Trophoblast cell (in vitro differentiated cells and primary cell): Measurements from ENCODE around the gene PCOLCE2.

Experiments
- DNase-seq, 2 donors: peaks; one replicate each; pipeline ENCODE4 v3.0.0-alpha.2; 2016
- H2AFZ ChIP-seq: 2 replicates; pipeline ENCODE4 v1.6.1; 2013; ENCODE audit warnings: low read length, moderate library complexity, mild to moderate bottlenecking; ENCODE audit not compliant: insufficient read depth, poor library complexity
- H2AK5ac ChIP-seq: 2 replicates; pipeline ENCODE4 v1.6.1; 2013; ENCODE audit warnings: mild to moderate bottlenecking, low read length
- H2BK120ac ChIP-seq: 2 replicates; pipeline ENCODE4 v1.6.1; 2013; ENCODE audit warnings: low read length, mild to moderate bottlenecking, moderate library complexity; ENCODE audit not compliant: insufficient read depth, poor library complexity
- H2BK12ac ChIP-seq: 2 replicates; pipeline ENCODE4 v1.6.1; 2013; ENCODE audit warnings: mild to moderate bottlenecking, low read length, moderate library complexity
- H2BK5ac ChIP-seq: 2 replicates; pipeline ENCODE4 v1.6.1; 2013; ENCODE audit warnings: low read length, low read depth, moderate library complexity, mild to moderate bottlenecking; ENCODE audit not compliant: poor library complexity
- H3K14ac ChIP-seq: 2 replicates; pipeline ENCODE4 v1.6.1; 2013; ENCODE audit warnings: mild to moderate bottlenecking, low read length
- H3K18ac ChIP-seq: 2 replicates; pipeline ENCODE4 v1.6.1; 2013; ENCODE audit warnings: mild to moderate bottlenecking, low read length
- H3K23ac ChIP-seq: 2 replicates; pipeline ENCODE4 v1.6.1; 2013; ENCODE audit warnings: low read length
- H3K27ac ChIP-seq: 2 replicates; pipeline ENCODE4 v1.5.1; 2013; ENCODE audit warnings: low read depth, mild to moderate bottlenecking, inconsistent platforms, low read length, moderate library complexity
- H3K27me3 ChIP-seq: 2 replicates; pipeline ENCODE4 v1.6.1; 2013; ENCODE audit warnings: inconsistent platforms, mild to moderate bottlenecking, low read length, moderate library complexity; ENCODE audit not compliant: insufficient read depth
- H3K36me3 ChIP-seq, 2 experiments: 1 replicate in 1 of 2; 2 replicates in 1 of 2; pipeline ENCODE4 v1.6.1; 2013; ENCODE audit warnings: low read length in 2 of 2, mild to moderate bottlenecking in 2 of 2, moderate library complexity in 1 of 2; ENCODE audit not compliant: insufficient read depth in 2 of 2, control insufficient read depth in 1 of 2
- H3K4ac ChIP-seq: 2 replicates; pipeline ENCODE4 v1.6.1; 2013; ENCODE audit warnings: low read depth, mild to moderate bottlenecking, low read length, moderate library complexity
- H3K4me1 ChIP-seq, 2 experiments: 1 replicate in 1 of 2; 2 replicates in 1 of 2; pipeline ENCODE4 v1.6.1; 2013; ENCODE audit warnings: low read length in 2 of 2, mild to moderate bottlenecking in 2 of 2, moderate library complexity in 1 of 2; ENCODE audit not compliant: insufficient read depth in 2 of 2, control insufficient read depth in 1 of 2
- H3K4me2 ChIP-seq: 2 replicates; pipeline ENCODE4 v1.6.1; 2013; ENCODE audit warnings: inconsistent platforms, mild to moderate bottlenecking, low read length, moderate library complexity
- H3K4me3 ChIP-seq: 2 replicates; pipeline ENCODE4 v1.5.1; 2013; ENCODE audit warnings: mild to moderate bottlenecking, low read depth, low read length, inconsistent platforms
- H3K79me1 ChIP-seq: one replicate; pipeline ENCODE4 v1.6.1; 2013; ENCODE audit warnings: low read length
- H3K79me2 ChIP-seq: 2 replicates; pipeline ENCODE4 v1.6.1; 2013; ENCODE audit warnings: low read length, mild to moderate bottlenecking; ENCODE audit not compliant: control insufficient read depth, insufficient read depth, poor library complexity
- H3K9ac ChIP-seq: 2 replicates; pipeline ENCODE4 v1.6.1; 2013; ENCODE audit warnings: mild to moderate bottlenecking, low read length
- H3K9me3 ChIP-seq: 2 replicates; pipeline ENCODE4 v1.6.1; 2013; ENCODE audit warnings: low read depth, mild to moderate bottlenecking, control low read depth, inconsistent platforms, low read length; ENCODE audit not compliant: insufficient read depth
- H4K12ac ChIP-seq: 2 replicates; pipeline ENCODE4 v1.6.1; 2013; ENCODE audit warnings: low read depth, mild to moderate bottlenecking, low read length, moderate library complexity
- H4K8ac ChIP-seq: 2 replicates; pipeline ENCODE4 v1.6.1; 2013; ENCODE audit warnings: low read depth, mild to moderate bottlenecking, low read length, moderate library complexity
- H4K91ac ChIP-seq: one replicate; pipeline ENCODE4 v1.6.1; 2013; ENCODE audit warnings: low read depth, mild to moderate bottlenecking, low read length, moderate library complexity
- WGBS: extraction: QIAGEN DNeasy Blood & Tissue Kit; methylation state at CpG from one replicate; pipeline ENCODE4 v1.1.7; 2013; ENCODE audit warnings: missing lambda C conversion rate; ENCODE audit not compliant: insufficient read length, insufficient coverage; ENCODE audit errors: extremely low coverage; 5-methylcytosine and 5-hydroxymethylcytosine counted together

PCOLCE2 gene

GRCh38 chr3:142809259-142809658 is 79.6 kb downstream of the PCOLCE2 start:
- no peaks in the 10 kb centered on the region for H3K79me2 ChIP-seq
- no peak overlapping the region for H3K4ac ChIP-seq
- H3K27ac ChIP-seq, result no peak overlapping the region
- H3K23ac ChIP-seq, result no peak overlapping the region
- WGBS, result no CpG with 5 or more reads among the region's 3 CpGs
- peaks cover 0 to 6% of the 10 kb centered on the region in 2 experiments for H3K36me3 ChIP-seq
- H2BK5ac ChIP-seq, result no peak overlapping the region
- H4K12ac ChIP-seq, result no peak overlapping the region
- H4K8ac ChIP-seq, result no peak overlapping the region
- H3K79me1 ChIP-seq, result no peaks in the 10 kb centered on the region
- H3K4me2 ChIP-seq, result no peak overlapping the region
- H3K4me3 ChIP-seq, result no peak overlapping the region
- DNase-seq, result no peak
- H4K91ac ChIP-seq, result no peak overlapping the region
- no peak overlapping the region for H3K18ac ChIP-seq
- H3K9me3 ChIP-seq, result no peaks in the 10 kb centered on the region
- H2BK120ac ChIP-seq, result no peak overlapping the region
- no peak overlapping the region for H2AFZ ChIP-seq
- no peaks in the 10 kb centered on the region for H3K4me1 ChIP-seq
- no peak overlapping the region for H3K14ac ChIP-seq
- no peak overlapping the region for H2AK5ac ChIP-seq
- H3K27me3 ChIP-seq, result no peaks in the 10 kb centered on the region
- no peak overlapping the region for H2BK12ac ChIP-seq
- H3K9ac ChIP-seq, result no peak overlapping the region

- peak; percentile 41 to 83 for DNase-seq
- no peak overlapping the region for H3K9ac ChIP-seq
- H3K4me3 ChIP-seq, result no peak overlapping the region
- peaks cover 0 to 6% of the 10 kb centered on the region in 2 experiments for H3K36me3 ChIP-seq
- H2BK120ac ChIP-seq, result no peak overlapping the region
- no peak overlapping the region for H4K8ac ChIP-seq
- H3K9me3 ChIP-seq, result no peaks in the 10 kb centered on the region
- H3K79me1 ChIP-seq, result no peaks in the 10 kb centered on the region
- no peaks in the 10 kb centered on the region for H3K4me1 ChIP-seq
- H3K4me2 ChIP-seq, result no peak overlapping the region
- no peak overlapping the region for H4K12ac ChIP-seq
- H2BK5ac ChIP-seq, result no peak overlapping the region
- no peak overlapping the region for H2AFZ ChIP-seq
- H3K18ac ChIP-seq, result no peak overlapping the region
- H3K79me2 ChIP-seq, result no peaks in the 10 kb centered on the region
- H3K23ac ChIP-seq, result no peak overlapping the region
- H3K27ac ChIP-seq, result no peak overlapping the region
- no peaks in the 10 kb centered on the region for H3K27me3 ChIP-seq
- H4K91ac ChIP-seq, result no peak overlapping the region
- H3K14ac ChIP-seq, result no peak overlapping the region
- no peak overlapping the region for H3K4ac ChIP-seq
- no CpG with 5 or more reads among the region's 9 CpGs for WGBS
- no peak overlapping the region for H2AK5ac ChIP-seq
- no peak overlapping the region for H2BK12ac ChIP-seq
Observed at GRCh38 chr3:142808103-142808917, 80.6 kb downstream of the PCOLCE2 start.

GRCh38 chr3:142802891-142803290 is 86.0 kb downstream of the PCOLCE2 start:
- Histone ChIP-seq H3K4me3 (no peak overlapping the region), H2BK5ac (no peak overlapping the region), H3K23ac (no peak overlapping the region), H4K12ac (no peak overlapping the region), H3K9me3 (no peaks in the 10 kb centered on the region), H2AFZ (no peak overlapping the region), H3K4ac (no peak overlapping the region), H3K18ac (no peak overlapping the region), H3K79me1 (no peaks in the 10 kb centered on the region), H4K91ac (no peak overlapping the region), H3K9ac (no peak overlapping the region), H3K4me2 (no peak overlapping the region), H3K27ac (no peak overlapping the region), H2BK12ac (no peak overlapping the region), H3K14ac (no peak overlapping the region), H4K8ac (no peak overlapping the region), H3K4me1 (no peaks in the 10 kb centered on the region), H3K27me3 (no peaks in the 10 kb centered on the region), H3K79me2 (no peaks in the 10 kb centered on the region), H2AK5ac (no peak overlapping the region), H3K36me3 (peaks cover 0 to 3% of the 10 kb centered on the region in 2 experiments), H2BK120ac (no peak overlapping the region)
- whole genome bisulfite sequencing, result no CpG with 5 or more reads among the region's 1 CpG
- DNase-seq, result peak in 1 of 2 donors; percentile 16

GRCh38 chr3:142801746-142802145 is 87.1 kb downstream of the PCOLCE2 start:
- no CpG with 5 or more reads among the region's 2 CpGs for WGBS
- H3K27ac ChIP-seq, result no peak overlapping the region
- no peak overlapping the region for H2BK12ac ChIP-seq
- no peak overlapping the region for H3K4me2 ChIP-seq
- H3K4me3 ChIP-seq, result no peak overlapping the region
- peak in 1 of 2 donors; percentile 76 for DNase-seq
- H3K18ac ChIP-seq, result no peak overlapping the region
- H3K79me1 ChIP-seq, result no peaks in the 10 kb centered on the region
- H3K9ac ChIP-seq, result no peak overlapping the region
- H3K4ac ChIP-seq, result no peak overlapping the region
- H4K12ac ChIP-seq, result no peak overlapping the region
- H2BK120ac ChIP-seq, result no peak overlapping the region
- no peaks in the 10 kb centered on the region for H3K27me3 ChIP-seq
- no peak overlapping the region for H3K23ac ChIP-seq
- no peak overlapping the region for H4K8ac ChIP-seq
- H3K14ac ChIP-seq, result no peak overlapping the region
- no peak overlapping the region for H2AK5ac ChIP-seq
- peaks cover 0 to 3% of the 10 kb centered on the region in 2 experiments for H3K36me3 ChIP-seq
- no peaks in the 10 kb centered on the region for H3K9me3 ChIP-seq
- H3K4me1 ChIP-seq, result no peaks in the 10 kb centered on the region
- no peak overlapping the region for H4K91ac ChIP-seq
- H2BK5ac ChIP-seq, result no peak overlapping the region
- no peaks in the 10 kb centered on the region for H3K79me2 ChIP-seq
- H2AFZ ChIP-seq, result no peak overlapping the region
